ENCODE results near the gene PIH1D2.

DNA sequence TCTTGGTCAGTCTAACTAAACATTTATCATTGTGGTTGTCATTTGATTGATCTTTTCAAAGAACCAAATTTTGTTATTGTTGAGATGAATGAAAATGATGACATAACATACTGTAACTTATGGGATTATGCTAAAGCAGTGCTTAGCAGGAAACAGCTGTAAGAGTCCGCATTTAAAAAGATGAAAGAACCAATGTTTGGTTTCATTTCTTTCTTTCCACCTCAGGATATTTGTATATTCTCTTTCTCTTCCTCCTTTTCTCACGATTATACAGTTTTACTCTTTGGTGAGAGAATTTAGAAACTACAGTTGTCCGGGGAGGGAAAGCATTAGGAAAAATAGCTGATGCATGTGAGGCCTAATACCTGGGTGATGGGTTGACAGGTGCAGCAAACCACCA lies 23.1 kb downstream of the PIH1D2 start:
- no peak for TF ChIP-seq TP53 (CRISPR knock-in tag; IDR thresholded peaks at IDR 0.05)
- TF ChIP-seq, protein P1, sequence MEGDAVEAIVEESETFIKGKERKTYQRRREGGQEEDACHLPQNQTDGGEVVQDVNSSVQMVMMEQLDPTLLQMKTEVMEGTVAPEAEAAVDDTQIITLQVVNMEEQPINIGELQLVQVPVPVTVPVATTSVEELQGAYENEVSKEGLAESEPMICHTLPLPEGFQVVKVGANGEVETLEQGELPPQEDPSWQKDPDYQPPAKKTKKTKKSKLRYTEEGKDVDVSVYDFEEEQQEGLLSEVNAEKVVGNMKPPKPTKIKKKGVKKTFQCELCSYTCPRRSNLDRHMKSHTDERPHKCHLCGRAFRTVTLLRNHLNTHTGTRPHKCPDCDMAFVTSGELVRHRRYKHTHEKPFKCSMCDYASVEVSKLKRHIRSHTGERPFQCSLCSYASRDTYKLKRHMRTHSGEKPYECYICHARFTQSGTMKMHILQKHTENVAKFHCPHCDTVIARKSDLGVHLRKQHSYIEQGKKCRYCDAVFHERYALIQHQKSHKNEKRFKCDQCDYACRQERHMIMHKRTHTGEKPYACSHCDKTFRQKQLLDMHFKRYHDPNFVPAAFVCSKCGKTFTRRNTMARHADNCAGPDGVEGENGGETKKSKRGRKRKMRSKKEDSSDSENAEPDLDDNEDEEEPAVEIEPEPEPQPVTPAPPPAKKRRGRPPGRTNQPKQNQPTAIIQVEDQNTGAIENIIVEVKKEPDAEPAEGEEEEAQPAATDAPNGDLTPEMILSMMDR (IDR thresholded peaks at IDR 0.05) = no peak

Measured in A549 (cell line).